CD4-positive, alpha-beta T cell treated with Interleukin-21 for 1 hour (primary cell): ENCODE results near the gene MGMT.

Source experiments
- DNase-seq: peaks from one replicate; pipeline ENCODE4 v3.0.0-alpha.2; 2020

MGMT gene

DNA sequence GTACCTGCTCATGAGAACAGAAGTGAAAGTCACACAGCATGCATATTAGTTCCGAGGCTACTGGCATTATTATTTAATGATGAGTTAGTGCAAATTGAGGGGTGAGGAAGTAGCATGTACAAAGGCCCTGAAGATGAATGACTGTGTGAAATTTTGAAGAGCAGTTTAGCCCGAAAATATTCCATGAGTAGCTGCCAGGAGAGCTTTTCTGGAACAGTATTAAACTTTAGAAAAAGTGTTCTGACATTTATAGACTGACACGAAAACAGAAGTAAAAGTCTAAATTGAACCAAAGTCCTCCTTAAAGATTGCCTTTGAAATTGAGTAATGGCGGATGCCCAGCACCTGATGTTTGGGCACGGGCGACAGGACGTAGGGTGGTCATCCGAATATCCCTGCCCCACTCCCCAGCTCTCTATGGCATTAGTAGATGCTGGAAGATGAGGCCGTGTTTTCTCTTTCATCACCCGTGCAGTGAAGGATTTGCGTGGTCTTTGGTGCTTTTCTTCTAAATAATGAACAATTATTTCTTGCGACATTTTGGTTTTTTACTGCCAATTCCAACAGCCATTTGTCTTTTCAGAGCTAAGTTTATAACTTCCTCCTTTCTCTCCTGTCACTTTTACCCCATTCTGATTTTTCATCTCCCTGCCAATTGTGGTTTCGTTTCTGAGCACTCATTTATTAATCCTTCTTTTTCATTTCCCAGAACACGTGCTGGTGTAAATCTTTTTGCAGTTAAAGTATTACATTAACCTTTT is 192.6 kb downstream of the MGMT start:
- DNase-seq = no peak

DNA sequence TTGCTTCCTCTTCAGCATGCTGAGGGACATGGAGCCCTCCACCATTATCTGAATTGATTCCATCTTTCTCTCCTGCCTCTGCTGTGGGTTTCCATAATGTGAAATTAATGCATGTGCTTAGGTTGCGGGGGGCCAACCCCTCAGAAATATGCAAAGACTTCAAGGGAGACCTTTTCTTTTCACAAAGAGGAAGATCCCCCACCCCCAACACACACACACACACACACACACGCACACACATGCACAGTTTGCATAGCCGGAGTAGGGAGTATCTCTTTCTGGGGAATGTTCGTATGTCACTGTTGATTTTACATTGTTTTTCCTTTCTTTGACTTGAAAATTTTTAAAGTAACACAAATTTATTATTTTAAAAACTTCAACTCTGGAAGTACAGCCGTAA is 193.5 kb downstream of the MGMT start:
- no peak for DNase-seq

DNA sequence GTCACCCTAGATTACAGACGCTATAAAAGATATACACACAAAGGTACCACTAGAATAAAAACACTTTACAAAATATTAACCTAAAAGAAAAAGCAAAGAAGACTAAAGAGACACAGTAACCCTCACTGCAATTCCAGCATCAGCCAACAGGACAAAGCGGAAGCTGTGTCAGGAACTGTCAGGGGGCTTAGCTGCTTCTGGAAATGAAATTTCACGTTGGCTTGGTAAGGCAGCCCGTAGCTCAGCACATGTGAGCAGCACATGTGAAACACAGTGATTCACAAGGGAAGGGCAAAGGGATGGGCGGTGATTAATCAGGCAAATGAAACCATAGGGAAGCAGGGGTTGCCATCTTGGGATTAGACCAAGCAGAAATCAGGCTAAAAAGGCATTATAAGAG is 195.4 kb downstream of the MGMT start:
- no peak for DNase-seq

DNA sequence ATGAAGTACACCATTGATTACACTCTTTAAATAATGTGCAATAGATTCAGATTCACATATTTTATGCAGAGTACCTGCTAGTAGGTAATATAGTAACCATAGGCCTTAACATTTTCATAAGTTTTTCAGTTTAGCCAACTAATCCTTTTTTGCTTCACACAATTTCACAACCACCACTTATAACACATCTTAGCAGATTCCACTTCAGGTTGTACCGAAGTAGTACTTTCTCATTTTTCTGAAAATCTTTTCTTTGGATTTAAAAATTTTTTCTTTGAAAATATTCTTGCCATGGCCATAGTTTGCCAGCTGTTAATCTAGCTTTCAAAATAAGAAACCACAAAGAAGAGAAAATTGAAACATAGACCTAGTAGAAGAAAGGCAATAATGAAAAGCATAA is 203.1 kb downstream of the MGMT start:
- no peak for DNase-seq

DNA sequence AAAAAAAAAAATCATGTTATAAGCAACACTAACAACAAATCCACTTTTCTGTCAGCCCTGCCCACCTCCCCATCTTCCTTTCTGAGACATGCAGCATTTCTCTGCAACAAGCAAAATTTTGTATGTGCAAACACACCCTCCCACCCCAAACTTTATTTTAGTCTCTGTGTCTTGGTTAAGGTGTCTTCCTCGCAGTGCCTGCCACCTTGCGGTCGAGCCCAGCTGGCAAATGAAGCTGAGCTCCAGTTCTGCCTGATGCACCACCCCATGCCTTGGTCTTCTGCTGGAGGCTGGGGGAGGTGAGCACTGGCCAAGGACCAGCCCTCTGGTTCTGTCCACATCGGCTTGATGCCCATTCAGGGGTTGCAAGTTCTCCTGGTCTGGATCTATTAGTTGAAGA is 206.3 kb downstream of the MGMT start:
- no peak for DNase-seq

DNA sequence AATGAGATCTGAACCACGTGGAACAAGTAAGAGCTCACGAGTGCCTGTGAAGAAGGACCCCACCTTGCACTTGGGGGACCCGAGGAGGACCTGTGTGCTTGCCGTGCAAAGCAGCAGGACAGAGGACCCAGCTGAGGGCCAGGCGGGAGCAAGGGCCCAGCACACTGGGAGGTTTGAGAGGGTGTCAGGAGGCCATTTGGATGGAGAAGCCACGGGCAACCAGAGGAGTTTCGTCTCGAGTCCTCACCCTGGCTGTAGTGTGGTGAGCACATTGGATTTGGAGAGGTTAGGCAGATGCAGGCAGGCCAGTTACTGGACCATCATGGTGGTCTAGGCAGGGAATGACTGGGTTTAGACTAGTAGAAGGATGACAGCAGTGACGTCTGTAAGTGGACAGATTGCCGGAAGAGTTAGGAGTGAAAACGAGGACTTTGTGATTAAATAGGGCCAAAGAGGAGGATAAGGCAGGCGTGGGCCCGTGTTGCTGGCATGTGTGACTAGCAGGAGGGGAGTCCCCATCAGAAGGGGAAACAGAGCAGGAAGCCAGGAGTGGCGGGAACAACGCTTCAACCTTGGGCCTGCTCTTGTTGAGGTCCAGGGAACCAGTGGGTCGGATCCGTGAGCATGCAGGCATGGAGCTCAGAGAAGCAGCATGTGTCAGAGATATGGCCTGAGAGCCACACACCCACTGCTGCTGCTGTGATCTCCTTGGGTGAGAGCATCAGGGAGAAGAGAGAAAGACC is 208.2 kb downstream of the MGMT start:
- no peak for DNase-seq

DNA sequence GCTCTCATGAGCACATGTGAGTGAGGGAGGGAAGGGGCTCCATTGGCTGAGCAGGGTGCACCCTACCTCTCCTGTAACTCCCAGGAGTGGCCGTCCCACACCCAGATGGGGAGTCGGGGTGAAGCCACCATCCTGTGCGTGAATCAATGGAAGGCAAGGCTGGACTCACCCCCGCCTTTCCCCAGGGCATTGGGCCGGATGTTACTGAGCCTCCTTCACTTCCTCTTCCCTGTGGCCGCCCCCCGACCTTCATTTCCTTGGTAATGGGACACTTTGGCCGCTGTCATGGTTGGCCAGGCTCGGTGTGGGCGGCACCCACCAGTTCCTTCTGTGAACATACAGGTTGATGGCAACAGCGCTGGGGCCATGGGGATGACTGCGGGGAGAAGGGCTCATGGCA is 209.0 kb downstream of the MGMT start:
- no peak for DNase-seq

DNA sequence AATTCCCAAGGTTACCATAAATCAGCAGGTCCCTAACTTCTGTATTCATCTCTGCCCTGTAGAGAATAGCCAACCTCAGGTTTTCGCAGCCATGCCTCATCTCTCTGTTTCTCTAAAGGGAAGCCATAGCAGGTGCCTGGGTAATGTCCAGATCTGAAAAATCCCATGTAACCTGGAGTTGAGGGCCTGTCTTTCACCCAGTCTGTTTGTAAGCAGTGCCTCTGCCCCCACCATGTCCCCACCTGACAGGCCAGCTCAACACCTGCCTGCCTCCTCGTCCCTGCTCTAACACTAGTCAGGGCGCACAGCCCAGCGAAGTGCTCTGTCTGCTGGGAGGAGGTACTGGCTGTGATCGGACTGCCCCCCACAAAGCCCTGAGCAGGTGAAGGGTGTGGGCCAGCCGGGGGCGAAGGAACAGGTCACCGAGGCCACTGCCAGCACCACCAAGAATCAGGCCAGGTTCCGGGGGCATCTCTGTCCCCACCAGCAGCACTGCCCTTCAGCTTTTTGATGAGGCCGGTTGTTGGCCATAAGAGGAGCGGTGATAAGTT is 210.4 kb downstream of the MGMT start:
- DNase-seq = no peak

DNA sequence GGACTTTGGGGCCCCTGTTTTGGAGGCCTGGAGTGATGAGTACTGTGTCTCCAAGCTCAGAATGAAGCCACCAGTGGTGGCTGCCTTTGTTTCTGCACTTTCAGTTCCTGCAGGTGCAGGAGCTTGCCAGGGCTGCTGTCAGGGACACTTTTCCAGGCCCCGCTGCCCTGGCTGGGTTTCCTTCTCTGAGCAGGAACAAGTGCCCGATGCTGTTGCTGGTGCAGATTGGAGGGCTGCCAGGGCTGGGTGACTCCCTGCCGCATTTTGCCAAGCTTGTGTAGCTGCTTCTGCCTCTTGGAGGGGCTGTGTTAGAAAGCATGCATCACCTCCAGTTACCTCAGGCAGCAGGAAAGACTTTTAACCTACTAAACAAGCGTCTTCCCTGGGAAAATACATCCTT is 211.1 kb downstream of the MGMT start:
- no peak for DNase-seq

DNA sequence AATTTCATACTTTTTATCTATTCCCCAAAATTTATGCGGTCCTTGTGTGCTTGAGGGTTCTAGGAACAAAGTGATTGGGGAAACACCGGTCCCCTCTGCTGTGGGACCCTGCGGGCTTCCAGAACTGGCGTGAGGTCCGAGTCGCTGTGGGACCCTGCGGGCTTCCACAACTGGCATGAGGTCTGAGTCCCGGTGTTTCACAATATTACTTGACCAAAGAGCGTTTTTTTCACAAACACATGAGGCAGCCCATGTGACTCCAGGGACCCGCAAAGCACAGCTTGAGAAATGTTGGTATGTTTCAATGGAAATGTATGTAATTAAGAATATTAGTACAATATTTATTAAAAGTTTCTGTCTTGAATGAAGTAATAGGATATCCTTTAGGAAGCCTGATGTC is 212.2 kb downstream of the MGMT start:
- no peak for DNase-seq

DNA sequence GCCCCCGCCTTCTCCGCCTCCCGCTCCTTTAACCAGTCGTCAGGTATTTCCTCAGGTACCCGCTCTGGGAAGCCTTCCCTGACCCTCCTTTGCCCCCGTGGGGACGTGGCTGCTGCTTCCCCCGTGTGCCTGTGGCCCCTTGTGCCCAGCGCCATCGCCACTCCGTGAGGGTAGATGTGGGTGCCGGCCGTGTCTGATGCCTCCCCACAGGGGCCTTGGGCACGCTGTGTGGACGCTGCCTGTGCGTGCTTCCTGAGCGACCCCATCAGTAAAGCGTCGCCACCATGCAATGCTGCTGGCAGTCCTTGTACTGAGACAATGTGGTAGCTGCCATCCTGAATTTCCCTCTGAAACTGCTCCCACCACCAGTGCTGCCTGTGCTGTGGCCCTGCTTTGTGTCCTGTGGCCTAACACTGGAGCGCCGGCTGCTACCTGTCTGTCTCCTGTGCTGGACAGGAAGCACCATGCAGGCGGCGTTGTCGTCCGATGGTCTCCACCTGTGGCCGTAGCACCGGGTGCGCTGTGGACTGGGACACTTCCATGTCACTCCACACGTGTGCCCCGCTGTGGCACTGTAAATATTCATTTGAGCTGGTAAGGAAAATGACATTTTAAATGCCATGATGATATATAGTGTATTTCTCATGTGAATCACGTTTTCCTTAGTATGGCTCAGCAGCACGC is 213.8 kb downstream of the MGMT start:
- DNase-seq = no peak

DNA sequence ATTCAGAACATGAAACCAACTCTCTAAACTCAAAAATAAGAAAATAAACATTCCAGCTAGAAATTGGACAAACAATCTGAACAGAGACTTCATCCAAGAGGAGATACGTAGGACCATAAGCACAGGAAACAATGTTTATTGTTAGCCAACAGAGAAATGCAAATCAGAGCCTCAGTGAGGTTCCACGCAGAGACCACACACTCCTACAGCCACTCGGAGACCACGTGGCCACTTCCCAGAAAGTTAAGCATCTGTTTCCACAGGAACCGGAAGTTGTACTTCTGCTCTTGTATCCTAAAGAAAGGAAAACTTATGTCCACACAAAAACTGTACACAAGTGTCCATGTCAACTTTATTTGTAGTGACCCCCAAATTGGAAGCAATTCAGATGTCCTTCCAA is 214.8 kb downstream of the MGMT start:
- no peak for DNase-seq

DNA sequence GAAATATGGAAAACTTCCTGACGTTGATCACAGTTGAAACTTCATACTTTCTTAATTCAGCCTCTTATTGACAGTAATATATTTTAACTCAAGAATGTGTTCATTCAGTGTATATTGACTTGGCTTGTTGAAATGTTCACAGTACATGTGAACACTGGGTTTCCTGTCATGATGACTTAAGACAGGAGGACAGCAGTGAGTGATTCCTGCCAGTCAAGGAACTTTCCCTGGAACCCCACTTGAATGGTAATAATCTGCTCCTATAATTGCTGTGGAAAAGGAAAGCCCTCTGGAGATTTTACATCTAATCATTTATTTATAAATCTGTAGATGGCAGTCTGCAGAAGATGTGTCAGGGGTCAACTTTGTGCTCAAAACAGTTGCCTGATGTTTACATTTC is 216.5 kb downstream of the MGMT start:
- DNase-seq = no peak

DNA sequence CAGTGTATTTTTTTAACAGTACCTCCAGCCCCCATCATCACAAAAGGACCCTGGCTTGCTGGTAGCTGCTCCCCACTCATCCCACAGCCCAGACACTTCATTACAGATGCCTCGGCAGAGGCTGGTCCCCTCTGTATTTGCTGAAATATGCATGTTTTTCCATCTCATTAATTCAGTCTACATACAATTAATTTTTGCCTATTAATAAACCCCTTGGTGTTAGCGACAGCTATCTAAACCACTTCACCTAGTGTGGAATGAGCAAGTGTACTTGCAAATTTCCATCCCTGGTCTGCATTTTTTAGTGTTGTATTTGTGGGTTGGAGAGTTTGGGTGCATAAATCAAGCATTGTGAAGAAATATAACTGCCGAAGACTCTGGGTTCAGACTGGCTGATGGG is 216.9 kb downstream of the MGMT start:
- no peak for DNase-seq

DNA sequence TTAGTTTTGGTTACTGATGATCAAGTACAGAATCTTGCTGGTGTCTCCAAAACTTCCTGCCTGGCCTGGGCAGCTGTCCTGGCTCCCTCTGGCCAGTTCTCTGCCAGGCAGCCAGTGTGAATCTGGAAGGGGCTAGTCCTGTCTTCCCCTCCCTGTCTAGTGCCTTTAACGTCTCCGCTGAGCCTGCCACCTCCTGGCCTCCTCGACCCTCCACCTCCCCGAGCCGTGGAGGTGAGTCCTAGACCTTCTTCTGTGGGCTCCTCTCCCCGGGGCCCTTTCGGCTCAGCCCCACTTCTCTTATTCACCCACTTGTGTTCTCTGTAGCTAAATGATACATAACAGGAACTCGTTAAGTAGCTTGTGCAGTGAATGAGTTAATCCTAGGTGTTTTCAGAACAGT is 218.2 kb downstream of the MGMT start:
- no peak for DNase-seq

DNA sequence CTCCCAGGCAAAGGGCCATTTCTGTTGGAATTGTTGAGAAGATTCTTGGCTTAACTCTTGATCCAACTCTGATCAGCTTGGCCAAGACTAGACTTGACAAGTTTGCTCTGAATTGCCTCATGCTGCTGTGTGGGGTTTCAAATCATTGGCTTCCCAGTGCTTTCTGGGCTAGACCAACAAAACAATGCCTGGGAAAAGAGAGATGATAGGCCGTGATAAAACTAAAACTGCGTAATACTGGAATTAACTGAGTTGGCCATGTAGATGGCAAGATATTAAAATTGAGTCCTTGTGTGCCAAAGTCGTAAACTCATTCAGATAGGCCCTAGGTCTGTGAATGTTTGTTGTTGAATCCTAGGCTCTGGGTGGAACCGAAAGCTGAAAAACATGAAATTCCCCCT is 222.6 kb downstream of the MGMT start:
- no peak for DNase-seq

DNA sequence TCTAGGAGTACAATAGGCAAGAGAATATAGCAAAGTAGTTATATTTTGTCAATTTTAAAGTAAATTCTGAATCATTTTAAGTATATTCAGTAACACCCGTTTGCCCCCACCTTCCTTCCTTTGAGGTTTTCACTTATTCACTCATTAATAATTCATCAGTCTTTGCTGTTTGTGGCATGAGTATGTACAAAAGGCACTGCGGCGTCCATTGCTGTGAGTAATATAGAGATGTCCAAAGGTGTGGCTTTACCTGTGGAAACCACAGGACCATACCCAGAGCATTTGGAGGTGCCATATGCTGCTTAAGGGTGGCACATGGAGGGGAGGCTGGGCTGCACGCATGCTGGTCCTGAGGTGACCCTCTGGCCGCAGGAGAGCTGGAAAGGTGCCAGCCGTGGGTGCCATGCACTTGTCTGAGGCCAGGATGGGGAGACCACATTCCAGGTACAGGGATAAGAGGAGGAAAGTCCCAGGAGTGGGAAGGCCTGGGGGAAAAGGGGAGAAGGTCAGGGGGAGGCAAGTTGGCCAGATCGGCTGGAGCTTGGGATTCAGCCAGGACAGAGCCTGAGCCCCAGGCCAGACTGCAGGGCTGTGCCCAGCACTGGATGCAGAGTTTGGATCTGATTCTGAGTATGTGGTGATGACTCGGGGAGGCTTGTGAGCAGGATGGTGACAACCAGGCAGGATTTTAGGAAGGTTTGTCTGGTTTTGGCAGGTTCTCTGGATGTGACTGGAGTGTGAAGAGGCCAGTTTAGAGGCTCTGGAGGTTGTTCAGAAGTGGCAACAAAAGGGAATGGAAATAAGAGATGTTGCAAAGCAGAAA is 223.4 kb downstream of the MGMT start:
- DNase-seq = no peak

DNA sequence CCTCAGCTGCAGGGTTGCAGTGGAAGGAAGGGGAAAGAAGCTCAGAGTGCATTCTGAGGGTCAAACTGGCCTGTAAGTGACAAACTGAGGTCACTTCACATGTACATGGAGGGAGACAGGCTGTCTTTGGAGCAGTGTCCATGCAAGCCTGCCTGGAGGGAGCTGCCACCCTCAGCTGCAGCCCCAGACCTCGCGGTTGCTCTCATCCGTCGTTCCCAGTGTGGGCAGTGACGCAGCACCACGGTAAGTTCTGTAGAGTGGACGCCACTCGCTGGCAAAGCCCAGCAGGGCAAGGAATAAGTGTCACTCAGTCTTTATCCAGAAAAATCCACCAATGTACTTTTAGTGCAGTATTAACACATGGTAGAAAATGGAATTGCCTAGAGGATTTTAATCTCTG is 225.7 kb downstream of the MGMT start:
- no peak for DNase-seq

DNA sequence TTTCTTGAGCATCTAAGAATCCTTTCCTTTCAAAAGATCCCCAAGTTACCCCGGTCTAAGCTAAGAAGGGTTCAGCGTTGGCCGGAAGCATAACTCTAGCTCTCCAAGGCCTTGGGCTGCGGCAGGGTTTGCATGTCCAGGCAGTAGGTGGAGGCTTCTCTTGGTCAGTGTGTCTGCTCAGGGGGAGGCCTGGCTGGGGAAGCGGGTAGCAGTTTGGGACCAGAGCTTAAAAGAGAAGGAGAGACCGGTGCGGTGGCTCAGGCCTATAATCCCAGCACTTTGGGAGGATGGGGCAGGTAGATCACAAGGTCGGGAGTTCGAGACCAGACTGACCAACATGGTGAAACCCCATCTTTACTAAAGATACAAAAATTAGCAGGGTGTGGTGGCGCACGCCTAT is 226.3 kb downstream of the MGMT start:
- no peak for DNase-seq

DNA sequence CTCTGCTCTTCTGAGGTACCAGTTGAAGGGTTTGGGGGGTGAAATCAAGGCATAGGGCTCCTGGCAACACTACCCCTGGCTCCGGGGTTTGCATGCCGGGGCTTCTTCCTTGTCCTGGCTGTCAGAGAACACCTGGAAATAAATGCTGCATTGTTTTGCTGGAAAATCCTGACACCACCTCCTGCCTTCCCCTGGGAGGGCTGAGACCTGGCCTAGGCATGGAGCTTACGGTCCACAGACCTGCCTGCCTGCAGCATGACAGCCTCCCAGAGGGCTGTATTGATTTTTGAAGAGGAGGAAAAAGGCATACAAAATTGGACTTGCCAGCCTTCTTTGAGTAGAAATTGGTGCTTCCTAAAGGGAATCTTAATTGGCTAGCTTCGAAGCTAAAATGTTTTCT is 227.1 kb downstream of the MGMT start:
- no peak for DNase-seq

DNA sequence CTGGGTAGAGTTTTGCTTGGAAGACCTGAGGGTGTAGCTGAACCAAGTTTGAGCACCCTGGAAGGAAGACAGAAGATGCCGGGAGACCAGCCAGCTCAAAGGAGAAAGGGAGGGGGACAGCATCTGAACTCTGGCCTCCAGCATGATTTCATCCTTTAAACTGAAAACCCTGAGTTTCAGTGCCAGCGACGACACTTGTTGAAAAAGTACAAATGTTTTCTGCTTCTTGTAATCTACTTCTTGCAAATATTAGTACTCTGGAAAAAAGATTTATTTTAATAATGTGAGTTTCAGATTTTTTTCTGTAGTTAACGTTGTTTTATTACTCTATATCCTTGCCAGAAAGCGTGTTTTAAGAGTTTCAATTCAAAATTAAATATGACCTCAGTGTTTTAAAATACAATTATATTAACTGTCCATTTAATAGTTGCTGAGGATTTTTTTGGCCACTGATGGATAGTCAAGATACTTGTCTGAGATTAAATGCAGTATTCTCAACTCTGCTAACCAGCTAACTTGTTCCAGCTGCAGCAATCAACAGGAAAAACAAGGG is 227.7 kb downstream of the MGMT start:
- no peak for DNase-seq

DNA sequence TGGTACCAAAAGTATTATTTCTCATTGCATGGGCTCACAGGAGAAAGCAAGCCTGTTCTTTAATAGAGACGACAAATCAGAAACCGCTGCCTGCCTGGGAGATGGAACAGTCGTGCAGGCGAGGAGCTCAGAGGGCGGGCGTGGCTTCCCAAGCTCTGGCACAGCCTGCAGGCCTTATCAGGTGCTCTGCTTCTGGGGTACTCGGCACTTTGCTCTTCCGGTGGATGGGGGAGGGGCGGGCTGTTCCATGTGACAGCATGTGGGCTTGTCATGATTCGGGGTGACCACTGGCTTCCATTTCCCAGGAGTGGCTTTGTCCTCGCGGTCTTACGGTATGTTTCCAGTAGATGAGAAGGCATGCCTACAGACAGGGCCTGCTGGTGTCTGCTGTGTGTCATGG is 228.6 kb downstream of the MGMT start:
- no peak for DNase-seq

DNA sequence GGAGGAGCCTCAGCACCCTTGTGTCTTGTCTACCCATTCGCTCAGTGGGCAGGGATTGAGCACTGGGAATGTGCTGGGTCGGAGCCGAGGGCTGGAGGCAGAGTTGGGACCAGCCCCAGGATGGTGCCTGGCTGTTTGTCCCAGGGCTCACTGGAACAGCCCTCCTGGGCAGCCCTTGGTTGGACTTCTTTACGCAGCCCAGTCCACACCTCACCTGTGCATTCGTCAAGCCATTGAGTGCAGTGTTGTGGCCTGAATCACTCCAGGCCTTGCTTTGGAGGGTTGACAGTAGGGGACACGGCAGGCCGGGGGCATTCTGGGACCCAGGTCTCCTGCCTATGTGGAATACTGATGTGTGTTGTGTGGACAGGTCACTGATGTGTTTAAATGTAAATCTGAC is 229.6 kb downstream of the MGMT start:
- no peak for DNase-seq
